Measurements from ENCODE around the gene DUSP3.

- TF ChIP-seq EP300 (conservative IDR thresholded peaks at IDR 0.05; ENCODE audit: poor library complexity, severe bottlenecking) (no peak), TAF1 (IDR thresholded peaks at IDR 0.05; ENCODE audit: low read depth) (no peak), MXI1 (conservative IDR thresholded peaks at IDR 0.05; ENCODE audit: poor library complexity, severe bottlenecking) (no peak)
- TF ChIP-seq, protein P1, sequence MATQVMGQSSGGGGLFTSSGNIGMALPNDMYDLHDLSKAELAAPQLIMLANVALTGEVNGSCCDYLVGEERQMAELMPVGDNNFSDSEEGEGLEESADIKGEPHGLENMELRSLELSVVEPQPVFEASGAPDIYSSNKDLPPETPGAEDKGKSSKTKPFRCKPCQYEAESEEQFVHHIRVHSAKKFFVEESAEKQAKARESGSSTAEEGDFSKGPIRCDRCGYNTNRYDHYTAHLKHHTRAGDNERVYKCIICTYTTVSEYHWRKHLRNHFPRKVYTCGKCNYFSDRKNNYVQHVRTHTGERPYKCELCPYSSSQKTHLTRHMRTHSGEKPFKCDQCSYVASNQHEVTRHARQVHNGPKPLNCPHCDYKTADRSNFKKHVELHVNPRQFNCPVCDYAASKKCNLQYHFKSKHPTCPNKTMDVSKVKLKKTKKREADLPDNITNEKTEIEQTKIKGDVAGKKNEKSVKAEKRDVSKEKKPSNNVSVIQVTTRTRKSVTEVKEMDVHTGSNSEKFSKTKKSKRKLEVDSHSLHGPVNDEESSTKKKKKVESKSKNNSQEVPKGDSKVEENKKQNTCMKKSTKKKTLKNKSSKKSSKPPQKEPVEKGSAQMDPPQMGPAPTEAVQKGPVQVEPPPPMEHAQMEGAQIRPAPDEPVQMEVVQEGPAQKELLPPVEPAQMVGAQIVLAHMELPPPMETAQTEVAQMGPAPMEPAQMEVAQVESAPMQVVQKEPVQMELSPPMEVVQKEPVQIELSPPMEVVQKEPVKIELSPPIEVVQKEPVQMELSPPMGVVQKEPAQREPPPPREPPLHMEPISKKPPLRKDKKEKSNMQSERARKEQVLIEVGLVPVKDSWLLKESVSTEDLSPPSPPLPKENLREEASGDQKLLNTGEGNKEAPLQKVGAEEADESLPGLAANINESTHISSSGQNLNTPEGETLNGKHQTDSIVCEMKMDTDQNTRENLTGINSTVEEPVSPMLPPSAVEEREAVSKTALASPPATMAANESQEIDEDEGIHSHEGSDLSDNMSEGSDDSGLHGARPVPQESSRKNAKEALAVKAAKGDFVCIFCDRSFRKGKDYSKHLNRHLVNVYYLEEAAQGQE (IDR thresholded peaks at IDR 0.05; ENCODE audit: borderline replicate concordance) = no peak
- TF ChIP-seq, protein P2, sequence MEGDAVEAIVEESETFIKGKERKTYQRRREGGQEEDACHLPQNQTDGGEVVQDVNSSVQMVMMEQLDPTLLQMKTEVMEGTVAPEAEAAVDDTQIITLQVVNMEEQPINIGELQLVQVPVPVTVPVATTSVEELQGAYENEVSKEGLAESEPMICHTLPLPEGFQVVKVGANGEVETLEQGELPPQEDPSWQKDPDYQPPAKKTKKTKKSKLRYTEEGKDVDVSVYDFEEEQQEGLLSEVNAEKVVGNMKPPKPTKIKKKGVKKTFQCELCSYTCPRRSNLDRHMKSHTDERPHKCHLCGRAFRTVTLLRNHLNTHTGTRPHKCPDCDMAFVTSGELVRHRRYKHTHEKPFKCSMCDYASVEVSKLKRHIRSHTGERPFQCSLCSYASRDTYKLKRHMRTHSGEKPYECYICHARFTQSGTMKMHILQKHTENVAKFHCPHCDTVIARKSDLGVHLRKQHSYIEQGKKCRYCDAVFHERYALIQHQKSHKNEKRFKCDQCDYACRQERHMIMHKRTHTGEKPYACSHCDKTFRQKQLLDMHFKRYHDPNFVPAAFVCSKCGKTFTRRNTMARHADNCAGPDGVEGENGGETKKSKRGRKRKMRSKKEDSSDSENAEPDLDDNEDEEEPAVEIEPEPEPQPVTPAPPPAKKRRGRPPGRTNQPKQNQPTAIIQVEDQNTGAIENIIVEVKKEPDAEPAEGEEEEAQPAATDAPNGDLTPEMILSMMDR (IDR thresholded peaks at IDR 0.05; ENCODE audit: poor library complexity, severe bottlenecking) = no peak
These were observed 4.3 kb upstream of the DUSP3 start for GRCh38 chr17:43782913-43783680.

Measured in neural cell (in vitro differentiated cells).